Stimulated activated CD8-positive, alpha-beta memory T cell treated with anti-CD3 and anti-CD28 coated beads, Interleukin-4, amount 100 ng/mL, for 1 hour (primary cell): ENCODE results near the gene KCNK17.
A peak's percentile ranks its signal among the peaks of the same experiment; 100 is the strongest.

ENCODE experiments used
- DNase-seq, 2 donors: peaks; one replicate each; pipeline ENCODE4 v3.0.0-alpha.2; 2020; ENCODE audit warnings: low read depth in 2 of 2, low spot score in 1 of 2

KCNK17 gene

DNA sequence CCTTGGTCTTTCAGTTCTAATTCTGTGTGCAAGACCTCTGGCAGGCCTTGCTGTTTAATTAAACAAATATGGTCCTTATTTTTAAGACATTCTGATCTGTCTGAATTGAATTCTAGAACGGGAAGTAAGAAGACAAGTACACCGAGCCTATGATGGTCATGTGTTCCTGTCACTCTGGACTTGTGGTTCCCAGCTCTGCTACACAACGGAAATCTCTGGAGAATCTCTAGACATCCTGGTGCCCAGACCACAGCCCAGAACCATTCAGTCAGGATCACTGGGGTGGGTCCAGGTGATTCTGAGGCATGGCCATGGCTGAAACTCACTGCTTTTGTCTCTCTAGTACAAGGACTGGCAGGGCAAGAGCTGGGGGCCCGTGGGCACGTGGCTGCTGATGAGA is 24.2 kb upstream of the KCNK17 start:
- DNase-seq: no peak

DNA sequence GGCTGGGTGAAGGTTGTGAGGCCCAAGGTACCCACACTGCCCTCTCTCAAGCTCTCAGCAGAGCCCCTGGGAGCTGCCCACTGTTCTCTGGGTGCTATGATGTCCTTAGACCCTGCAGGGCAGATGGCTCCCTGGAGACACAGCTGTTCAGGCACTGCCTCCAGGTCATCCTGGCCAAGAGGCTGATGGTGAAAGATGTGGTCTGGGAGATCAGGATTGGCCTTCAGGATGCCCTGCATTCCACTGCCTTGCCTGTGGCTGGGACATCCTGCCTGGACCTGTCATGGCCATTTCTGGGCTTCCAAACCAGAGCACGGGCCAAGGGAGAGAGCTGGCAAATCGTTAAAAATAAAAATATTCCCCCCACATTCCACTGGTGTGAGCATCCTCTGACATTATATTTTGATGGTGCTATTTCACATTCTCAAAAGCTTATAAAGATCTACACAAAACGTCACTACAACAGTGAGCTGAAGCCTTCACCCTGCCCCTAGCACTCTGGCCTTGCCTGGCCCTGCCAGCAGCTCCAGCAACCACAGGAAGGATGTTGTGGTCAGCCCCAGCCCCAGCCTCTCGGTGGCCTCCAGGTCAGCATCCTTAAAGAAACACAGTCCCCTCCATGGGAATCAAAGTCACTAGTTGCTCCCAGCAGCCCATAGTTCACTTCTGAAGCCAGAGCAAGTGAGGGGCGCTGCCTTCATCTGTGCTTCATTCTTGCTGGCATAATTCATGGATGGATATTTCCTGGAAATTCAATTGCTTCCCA is 21.7 kb upstream of the KCNK17 start:
- DNase-seq: no peak

DNA sequence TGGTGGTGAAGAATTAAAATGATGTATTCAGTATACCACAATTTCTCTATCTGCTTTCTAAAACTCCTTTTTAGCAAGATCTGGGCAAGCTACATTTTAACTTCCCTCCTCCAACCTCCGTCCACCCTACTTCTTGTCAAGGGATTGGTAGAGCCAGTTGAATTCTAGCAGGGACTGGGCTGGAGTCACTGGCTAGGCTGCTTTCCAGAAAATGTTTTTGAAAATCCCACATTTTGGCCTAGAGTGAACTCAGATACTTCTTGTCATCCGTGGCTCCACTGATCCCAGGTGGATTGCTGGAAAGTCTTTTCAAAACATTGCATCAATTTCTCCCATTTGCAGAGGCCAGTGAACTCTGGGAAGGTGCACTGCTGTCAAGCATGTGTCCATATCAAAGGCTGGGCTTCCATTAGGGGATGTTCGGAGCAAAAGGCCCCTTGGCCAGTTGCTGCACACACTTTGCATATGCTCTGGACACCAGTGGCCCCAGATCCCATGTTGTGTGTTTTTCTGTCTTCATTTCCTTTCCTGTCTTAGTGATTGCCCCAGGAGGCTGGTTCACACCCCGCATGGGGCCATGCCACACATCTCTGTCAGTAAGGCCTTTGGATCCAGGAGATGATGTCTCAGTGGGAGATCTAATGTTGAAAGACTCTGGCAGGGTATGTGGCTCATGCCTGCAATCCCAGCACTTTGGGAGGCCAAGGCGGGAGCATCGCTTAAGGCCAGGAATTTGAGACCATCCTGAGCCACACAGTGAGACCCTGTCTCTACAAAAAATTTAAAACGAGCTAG is 19.6 kb upstream of the KCNK17 start:
- no peak for DNase-seq

DNA sequence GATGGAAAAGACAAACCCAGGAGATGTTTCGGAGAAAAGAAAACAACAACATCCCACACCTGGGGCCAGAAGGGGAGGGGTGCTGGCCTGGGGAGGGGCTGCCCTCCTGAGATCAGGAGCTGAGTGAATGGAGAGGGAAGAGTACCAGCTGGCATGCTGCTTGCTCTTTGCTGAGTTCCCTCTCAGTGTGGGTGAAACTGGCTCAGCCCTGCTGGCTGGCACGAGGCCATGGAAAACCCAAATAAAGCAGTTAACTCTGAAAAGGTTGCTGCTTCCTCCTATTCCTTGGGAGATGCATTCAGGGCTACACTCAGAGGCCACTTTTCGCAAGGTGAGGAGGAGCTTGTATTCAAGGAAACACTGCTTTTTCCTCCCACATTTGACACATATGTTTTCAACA is 16.3 kb upstream of the KCNK17 start:
- DNase-seq: no peak

DNA sequence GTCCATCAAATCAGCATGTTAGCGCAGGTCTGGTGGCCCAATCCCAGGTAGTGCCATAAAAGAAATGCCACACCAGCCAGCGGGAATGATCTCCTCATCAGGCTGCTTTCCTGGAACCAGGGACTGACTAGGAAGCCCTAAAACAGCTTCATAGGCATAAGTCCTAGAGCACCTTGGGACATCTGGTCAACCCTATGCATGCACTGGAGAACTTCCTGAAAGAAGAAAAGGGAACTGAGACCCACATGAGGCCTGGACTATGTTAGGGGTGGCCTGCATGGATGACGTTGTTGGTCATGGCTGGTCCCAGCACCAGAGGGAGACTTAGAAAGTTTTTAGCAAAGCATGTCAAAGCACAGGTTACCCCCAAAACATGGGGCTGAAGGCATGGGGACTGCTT is 15.8 kb upstream of the KCNK17 start:
- no peak for DNase-seq

DNA sequence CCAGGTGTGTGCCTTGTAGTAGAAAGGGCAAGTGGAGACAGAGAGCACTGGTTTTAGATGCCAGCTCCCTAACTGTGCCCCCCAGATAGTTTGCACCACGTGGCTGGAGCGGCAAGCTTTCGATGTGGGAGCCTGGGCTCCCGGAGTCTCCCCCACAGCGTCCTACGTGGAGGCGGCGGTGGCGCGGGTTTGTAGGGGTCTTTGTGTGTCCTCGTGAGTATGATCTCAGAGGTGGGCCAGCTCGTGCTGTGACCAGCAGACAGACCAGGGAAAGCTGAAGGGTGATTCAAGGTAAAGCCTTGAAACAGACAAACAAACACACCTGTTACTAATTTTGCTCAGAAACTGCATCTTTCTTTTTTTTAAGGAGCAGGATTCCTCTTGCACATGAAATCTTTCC is 13.8 kb upstream of the KCNK17 start:
- no peak for DNase-seq

DNA sequence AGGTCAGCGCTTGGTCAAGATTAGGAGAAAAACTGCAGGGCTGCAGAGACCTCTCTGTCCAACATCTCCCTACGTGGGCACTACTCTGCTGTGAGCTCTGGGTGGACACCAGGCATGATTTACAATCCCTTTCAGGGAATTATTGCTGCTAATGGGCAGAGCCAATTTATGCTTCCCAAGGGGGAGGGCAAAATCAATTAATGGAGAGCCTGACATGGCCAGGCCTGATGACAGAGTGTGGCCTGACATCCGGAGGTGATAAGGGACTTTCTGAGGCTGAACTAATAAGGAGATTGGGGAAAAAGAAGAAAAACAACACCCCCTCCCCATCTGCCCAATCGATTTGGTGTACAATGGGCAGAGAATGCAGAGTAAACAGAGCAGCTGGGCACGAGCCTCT is 13.3 kb upstream of the KCNK17 start:
- DNase-seq: no peak

DNA sequence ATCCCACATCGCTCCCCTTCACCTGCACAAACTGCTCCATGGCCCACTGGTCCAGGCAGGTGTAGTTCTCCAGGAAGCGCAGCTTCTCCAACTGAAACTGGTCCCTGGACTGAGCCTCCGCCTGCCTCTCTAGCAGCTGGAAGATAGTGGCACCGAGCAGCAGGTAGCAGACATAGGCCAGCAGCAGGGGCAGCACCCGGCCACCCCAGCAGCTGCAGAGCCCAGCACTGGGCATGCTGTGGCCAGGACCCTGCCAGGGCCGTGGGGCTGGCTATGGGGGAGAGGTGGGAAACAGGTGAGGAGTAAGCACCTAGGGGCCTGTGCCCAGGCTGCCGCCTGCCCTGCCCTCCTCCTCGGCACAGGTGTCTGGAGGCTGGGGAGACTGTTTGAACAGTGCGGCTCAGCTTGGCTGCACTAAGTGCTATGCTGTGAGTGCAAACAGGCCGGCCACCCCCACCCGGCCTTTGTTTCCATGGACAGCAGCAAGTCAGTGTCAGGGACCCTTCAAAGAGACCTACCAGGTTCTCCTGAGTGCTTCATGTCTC is 8.2 kb upstream of the KCNK17 start, which contains the start of gene KCNK16:
Gene KCNK16, minus strand, starts transcription at position 397 of the 545 bp plus-strand sequence. Its CDS starts 162 bp downstream, at position 235.
- DNase-seq: no peak

DNA sequence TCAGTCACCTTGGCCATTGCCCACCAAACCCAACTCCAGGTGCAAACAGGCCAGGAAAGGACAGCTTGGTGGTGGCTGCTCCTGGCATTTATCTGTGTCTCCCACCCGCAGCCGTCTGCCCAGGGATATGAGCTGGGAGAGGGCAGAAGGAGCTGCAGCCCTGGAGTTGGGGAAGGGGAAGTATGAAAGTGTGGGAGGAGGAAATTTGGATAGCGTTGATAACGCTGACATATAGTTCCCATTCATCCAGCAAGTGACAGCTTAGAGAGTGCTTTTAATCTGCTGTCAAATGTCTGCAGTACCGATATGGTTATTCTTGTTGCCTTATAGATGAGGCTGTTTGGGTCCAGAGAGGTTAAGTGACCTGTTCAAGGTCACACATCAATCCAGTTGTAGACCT is 7.5 kb upstream of the KCNK17 start:
- DNase-seq: no peak

DNA sequence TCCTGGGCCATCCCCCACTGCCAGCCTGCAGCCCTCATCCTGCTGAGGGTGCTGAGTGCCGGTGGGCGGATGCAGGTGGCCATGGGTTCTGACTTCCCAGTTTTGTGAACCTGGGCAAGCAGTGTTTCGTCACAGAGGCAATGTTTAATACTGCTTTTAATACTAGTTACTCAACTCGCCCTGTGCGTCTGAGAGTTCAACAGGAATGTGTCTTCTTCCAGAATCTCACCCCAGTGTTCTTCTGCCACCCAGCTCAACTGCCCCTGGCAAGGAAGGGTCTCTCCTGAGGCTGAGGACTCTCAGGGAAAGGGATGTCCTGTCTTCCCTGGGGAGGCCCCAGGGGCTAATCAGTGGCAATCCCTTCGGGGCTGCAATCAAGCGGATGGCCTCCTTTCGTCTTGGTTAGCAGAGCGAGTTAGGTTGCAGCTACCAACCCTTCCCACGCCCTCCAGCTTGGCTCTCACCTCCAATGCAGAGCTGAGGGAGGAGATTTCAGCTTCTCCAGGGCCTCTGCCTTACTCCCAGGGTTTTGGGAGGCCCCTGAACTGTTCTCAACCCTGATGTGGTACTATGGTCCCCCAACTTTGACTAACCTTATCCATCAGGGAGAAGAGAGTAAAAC is 6.3 kb upstream of the KCNK17 start:
- DNase-seq: no peak

DNA sequence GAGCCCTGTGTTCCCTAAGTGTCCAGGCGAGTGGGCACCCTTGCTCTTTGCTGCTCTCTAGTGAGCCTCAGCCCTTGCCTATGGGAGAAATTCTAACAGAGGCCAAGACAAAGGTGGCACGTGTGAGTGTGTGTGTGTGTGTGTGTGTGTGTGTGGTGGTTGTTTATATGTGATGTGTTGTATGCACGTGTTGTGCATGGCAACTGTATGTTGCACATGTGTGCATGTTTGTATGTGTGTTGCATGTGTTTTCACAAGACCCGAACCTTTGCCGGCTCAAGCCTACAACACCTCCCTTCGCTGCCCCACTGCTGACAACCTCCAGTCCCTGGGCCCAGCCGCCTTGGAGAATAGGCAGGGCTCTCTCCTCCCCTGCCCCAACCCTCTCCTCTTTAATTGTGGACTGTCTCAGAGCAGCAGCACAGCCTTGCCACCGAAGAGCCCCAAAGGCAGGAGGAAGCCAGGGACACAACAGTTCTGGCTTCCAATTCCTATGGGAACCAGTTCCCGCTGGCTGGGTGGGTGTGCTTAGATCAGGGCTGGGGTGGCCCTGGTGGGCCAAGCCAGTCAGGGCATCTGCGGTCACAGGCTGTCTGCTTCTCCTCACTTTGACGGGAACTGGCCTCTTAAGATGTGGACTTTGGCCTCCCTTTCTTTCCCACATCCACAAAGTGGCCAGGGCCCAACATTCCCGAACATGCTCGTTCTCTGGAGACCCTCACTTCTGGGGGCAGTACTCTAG is 5.6 kb upstream of the KCNK17 start:
- no peak for DNase-seq

DNA sequence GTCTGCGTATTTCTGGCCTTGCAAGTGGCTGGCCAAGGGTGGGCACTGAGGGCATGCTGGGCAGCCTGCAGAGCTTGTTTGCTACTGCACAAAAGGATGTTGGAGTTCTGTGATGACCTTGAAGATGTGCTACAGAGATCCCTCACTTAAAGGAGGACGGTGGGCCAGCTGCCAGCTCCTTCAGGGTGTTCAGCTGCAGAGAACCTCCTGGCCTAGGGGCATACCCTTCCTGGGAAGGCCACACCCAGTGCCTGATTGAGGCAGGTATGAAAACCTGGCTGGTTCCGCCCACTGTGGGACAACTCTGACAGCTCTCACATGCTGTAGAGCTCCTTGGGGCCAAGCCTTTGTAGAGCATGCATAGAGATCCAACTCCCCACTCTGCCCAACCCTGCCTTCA is 3.0 kb upstream of the KCNK17 start:
- DNase-seq: no peak

DNA sequence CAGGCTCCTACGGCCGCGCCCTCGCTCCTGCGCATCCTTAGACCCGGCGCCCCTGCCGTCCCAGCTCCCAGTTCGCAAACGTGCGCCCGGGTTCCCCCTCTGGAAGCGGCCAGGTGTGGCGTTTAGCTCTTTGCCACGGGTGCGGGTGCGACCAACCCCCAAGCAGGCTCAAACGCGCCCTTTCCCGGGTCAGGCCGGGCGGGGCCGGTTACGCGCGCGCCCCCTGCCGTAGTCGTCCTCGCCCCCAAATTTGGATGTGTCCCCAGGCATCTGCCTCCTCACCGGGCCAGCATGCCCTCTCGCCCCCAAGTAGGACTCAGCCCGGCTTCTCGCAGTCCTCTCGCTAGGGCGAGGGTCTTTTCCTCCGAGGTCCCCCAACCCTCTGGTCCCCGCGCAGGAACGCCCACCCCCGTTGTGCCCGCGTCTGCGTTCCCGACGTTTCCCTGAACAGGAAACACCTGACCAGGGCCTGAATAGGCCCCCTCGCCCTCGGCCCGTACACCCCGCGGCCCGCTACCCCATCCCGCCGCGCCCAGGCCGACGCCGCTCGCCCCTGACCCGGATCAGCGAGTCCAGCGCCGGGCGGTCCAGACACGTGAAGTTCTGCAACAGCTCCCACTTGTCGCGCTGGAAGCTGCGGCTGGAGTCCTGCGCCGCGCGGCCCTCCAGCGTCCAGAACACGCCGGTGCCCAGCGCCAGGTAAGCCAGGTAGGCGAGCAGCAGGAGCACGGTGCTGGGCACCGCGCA is 520 bp downstream of the KCNK17 start:
- no peak for DNase-seq

DNA sequence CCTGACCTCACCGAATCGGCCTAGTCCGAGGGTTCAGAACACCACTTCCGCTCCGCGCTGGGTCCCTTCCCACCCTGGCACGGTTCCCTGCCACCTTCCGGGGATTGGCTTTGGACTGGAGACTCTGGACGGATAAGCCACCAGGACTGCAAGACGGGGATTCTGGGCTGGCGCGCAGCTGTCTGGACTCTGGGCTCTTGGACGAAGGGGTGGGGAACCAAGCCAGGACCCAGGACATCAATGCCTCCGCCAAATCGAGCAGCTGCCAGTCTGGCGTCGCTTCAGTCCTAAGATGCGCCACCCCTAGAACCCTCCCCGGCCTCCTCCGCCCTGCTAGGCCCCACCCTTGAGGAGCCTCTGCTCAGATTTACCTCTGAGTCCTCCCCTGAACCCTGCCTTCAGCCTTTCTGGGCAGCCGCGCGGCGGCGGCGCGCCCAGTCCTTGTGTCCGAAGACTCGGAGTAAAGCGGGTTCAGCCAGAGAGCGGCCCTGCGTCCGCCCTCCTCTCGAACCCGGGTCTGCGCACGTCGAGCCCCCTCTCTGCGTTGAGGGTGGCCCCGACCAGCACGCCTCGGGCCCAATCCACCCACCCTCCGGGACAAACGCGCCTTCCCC is 1.2 kb downstream of the KCNK17 start:
- DNase-seq: no peak

DNA sequence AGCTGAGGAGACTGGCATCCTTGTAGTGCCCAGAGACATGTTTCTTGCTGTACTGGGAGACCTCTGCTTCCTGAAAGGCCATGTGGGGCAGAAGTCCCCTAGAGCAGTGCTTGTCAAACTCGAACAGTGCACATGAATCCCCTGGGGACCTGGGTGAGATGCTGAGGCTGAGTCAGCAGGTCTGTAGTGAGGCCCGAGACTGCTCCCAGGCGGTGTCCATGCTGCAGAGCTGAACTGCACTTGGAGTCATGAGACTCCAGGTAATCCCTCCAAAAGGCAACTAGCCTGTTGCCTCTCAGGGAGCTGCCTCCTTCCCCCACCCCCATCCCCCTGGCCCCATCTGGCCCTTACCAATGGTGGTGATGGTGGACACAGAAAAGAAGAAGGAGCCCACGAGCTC is 3.7 kb downstream of the KCNK17 start:
- no peak for DNase-seq

DNA sequence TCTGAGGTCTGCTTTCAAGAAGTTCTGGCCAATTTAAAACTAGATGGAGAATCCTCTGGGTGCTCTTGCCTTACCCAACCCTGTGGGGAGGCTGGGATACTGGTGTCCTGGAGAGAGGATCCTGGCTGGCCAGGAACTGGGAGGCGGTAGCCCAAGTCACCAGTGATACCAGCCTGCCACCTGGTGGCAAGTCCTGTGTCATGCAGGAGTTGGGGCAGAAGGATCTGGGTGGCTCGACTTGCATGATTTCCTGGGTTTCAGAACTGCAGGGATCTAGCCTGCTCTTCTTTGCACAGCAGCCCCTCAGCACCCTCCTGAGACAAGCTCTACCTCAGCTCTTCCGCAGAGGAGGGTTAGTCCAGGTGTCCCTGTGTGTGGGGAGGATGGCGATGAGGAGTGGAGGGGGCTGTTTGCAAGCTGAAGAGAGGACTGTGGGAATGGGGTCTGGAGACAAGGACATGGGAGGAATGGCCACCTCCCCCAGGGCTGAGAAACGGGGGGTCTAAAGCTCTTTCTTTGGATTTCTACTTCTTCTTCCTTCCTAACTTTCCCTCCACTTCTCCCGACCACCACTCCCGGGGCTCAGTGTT is 4.2 kb downstream of the KCNK17 start:
- DNase-seq: peak in 1 of 2 donors; percentile 14

DNA sequence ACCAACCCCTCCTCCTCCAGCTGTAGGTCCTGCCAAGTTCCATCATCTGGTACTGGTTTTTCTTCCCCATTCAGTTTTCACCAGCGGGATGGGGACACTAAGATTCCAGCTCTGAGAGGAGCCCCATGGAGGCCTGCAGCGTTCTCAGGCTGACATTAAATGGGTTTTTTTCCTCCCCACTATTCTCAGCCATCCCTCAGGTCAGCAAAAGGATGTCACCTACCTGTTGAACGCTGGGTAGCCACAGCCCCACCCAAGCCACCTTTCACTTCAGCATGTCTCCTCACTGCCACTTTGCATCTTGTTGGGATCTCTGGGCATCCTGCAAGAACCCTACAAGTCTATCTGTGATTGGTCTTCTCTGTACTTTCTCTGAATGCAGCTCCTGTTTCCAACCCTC is 6.8 kb downstream of the KCNK17 start:
- no peak for DNase-seq

DNA sequence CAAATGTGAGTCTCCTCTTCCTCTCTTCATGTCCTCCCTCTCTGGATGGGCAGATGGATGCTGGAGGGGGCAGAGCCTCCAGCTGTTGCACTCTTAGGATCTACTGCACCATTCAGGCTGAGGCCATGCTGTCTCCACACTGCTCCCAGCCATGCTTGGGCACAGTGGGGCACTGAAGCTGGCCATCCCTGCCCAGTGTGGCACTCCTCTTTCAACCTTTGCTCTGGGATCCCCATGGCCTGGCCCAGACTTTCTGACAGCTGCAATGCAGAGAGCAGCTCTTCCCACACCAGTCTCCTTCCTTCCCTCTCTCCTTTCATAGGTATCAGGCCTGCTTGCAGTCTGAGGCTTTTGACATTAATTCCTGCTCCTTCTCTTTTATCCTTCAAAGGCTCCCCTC is 9.3 kb downstream of the KCNK17 start:
- no peak for DNase-seq

DNA sequence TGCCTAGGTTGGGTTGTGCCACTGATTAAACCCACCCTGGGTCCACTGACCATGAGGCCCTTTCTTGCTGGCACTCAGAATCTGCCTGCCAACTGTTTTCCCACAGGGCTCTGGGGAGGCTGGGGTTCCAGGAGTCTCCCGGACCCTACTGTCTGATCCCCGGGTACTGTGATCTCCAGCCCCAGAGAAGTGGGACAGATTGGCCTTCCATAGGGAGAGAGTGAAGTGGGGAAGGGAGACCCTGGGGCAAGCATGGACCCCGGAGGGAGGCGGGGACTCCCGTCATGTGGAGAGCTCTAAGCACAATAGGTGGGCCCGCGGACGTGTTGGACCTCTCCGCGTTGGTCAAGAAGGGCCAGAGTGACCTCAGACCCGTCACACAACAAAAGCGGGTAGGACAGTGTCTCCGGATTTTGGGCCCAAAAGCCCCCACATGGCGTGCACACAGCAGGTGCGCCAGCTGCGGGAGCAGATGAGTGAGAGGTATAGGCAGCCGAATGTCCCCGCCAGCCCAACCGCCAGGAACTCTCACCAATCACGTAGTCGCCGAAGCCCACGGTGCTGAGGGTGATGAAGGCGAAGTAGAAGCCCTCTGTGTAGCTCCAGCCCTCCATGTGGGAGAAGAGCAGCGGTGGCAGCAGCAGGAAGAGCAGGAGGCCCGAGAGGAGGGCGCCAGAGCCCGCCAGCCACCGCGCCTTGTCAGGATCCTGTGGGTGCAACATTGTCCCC is 10.6 kb downstream of the KCNK17 start:
- no peak for DNase-seq
